SK-N-SH (cell line): ENCODE results near the gene ZNF530. TPM values are rescaled to one million over a fixed set of nuclear protein-coding genes. Genes with fewer than 3 reads are reported as not detected.

Experiments
- CHD2 ChIP-seq: fragments of 150-350 bp; IDR thresholded peaks from 2 replicates; pipeline ENCODE4 v1.6.1; 2018; ENCODE audit warnings: low read length; ENCODE audit not compliant: partially characterized antibody
- EP300 ChIP-seq, 2 experiments: IDR thresholded peaks; 2 replicates each; pipeline versions ENCODE4 v1.4.0 to v1.6.1; 2012; ENCODE audit warnings: borderline replicate concordance in 1 of 2, low read depth in 1 of 2, low read length in 1 of 2
- EZH2phosphoT487 ChIP-seq: fragments of 200-600 bp; sonication (generic); IDR thresholded peaks from 2 replicates; pipeline ENCODE4 v1.6.1; 2017; ENCODE audit warnings: low read depth, mixed run types, mild to moderate bottlenecking, antibody characterized with exemption, moderate library complexity, borderline replicate concordance
- FOSL2 ChIP-seq: IDR thresholded peaks from 2 replicates; pipeline ENCODE4 v1.4.0; 2012; ENCODE audit warnings: low read depth, mild to moderate bottlenecking, moderate library complexity, borderline replicate concordance
- GABPA ChIP-seq: IDR thresholded peaks from 2 replicates; pipeline ENCODE4 v1.4.0; 2012; ENCODE audit warnings: low read depth, mild to moderate bottlenecking
- JUND ChIP-seq: IDR thresholded peaks from 2 replicates; pipeline ENCODE4 v1.4.0; 2012
- MEF2A ChIP-seq: IDR thresholded peaks from 2 replicates; pipeline ENCODE4 v1.4.0; 2012; ENCODE audit warnings: low read depth, borderline replicate concordance
- MXI1 ChIP-seq: IDR thresholded peaks from 2 replicates; pipeline ENCODE4 v1.6.1; 2012; ENCODE audit warnings: mild to moderate bottlenecking, low read depth, low read length, improper control_type of control experiment
- NFIC ChIP-seq: IDR thresholded peaks from 2 replicates; pipeline ENCODE4 v1.4.0; 2012; ENCODE audit warnings: borderline replicate concordance
- NRF1 ChIP-seq: IDR thresholded peaks from 2 replicates; pipeline ENCODE4 v1.6.1; 2012; ENCODE audit warnings: low read depth, mild to moderate bottlenecking, low read length
- POLR2AphosphoS5 ChIP-seq: IDR thresholded peaks from 2 replicates; pipeline ENCODE4 v1.6.1; 2012; ENCODE audit warnings: low read depth, low read length
- RAD21 ChIP-seq: IDR thresholded peaks from 2 replicates; pipeline ENCODE4 v1.6.1; 2012; ENCODE audit warnings: mild to moderate bottlenecking, low read length
- RCOR1 ChIP-seq: fragments of 150-350 bp; IDR thresholded peaks from 2 replicates; pipeline ENCODE4 v1.6.1; 2017; ENCODE audit warnings: antibody characterized with exemption, low read length
- RXRA ChIP-seq: IDR thresholded peaks from 2 replicates; pipeline ENCODE4 v1.4.0; 2012; ENCODE audit warnings: low read depth, mild to moderate bottlenecking, borderline replicate concordance
- SIN3A ChIP-seq: IDR thresholded peaks from 2 replicates; pipeline ENCODE4 v1.6.1; 2012; ENCODE audit warnings: low read depth, mild to moderate bottlenecking, low read length, moderate library complexity, borderline replicate concordance
- SMC3 ChIP-seq: IDR thresholded peaks from 2 replicates; pipeline ENCODE4 v1.6.1; 2012; ENCODE audit warnings: low read depth, low read length, improper control_type of control experiment
- TEAD4 ChIP-seq: IDR thresholded peaks from 2 replicates; pipeline ENCODE4 v1.4.0; 2012; ENCODE audit warnings: mild to moderate bottlenecking, borderline replicate concordance; ENCODE audit not compliant: insufficient read depth
- USF2 ChIP-seq: fragments of 150-350 bp; IDR thresholded peaks from 2 replicates; pipeline ENCODE4 v1.6.1; 2017; ENCODE audit warnings: antibody characterized with exemption, low read length, low read depth, borderline replicate concordance
- YY1 ChIP-seq: IDR thresholded peaks from 2 replicates; pipeline ENCODE4 v1.4.0; 2012; ENCODE audit warnings: low read depth, mild to moderate bottlenecking
- polyA plus RNA-seq, 3 experiments: library from polyadenylated mRNA; depleted of rRNA; stranded (reverse); fragments of >200 nt; gene quantifications; 2 replicates each; pipeline ENCODE4 v1.2.3, GENCODE V29; 2012
- TF ChIP-seq, protein P1 (sequence below): fragments of 200-600 bp; sonication (generic); IDR thresholded peaks from 2 replicates; pipeline ENCODE4 v1.6.1; 2017; ENCODE audit warnings: antibody characterized with exemption, mild to moderate bottlenecking, moderate library complexity
- TF ChIP-seq, protein P2 (sequence below): IDR thresholded peaks from 2 replicates; pipeline ENCODE4 v1.4.0; 2012; ENCODE audit warnings: low read depth

Gene ZNF530
- polyA plus RNA-seq, 1 of the 3 experiments (the other 2 are of a cell fraction): 4.6 TPM

GRCh38 chr19:57578487-57579205 is 21.0 kb upstream of the ZNF530 start, which contains the start of gene ZNF416 (continued):
- TF ChIP-seq YY1 (0 out of 2 replicates have a peak, but pooled peaks have one; percentile 18), EP300 (IDR thresholded peaks at IDR 0.05; ENCODE audit: borderline replicate concordance in 1 of 2, low read depth in 1 of 2, low read length in 1 of 2) (no peak), SMC3 (peak; percentile 40; the same call in 1 of the 2 replicates), NFIC (no peak), MEF2A (no peak), FOSL2 (no peak), RAD21 (peak; percentile 42), GABPA (peak; percentile 91), TEAD4 (no peak), MXI1 (peak; percentile 74), RXRA (no peak), RCOR1 (no peak), SIN3A (no peak), NRF1 (no peak), POLR2AphosphoS5 (peak; percentile 55; the same call in 1 of the 2 replicates), CHD2 (peak; percentile 97), USF2 (no peak), JUND (no peak), EZH2phosphoT487 (no peak)
- TF ChIP-seq, protein P1, sequence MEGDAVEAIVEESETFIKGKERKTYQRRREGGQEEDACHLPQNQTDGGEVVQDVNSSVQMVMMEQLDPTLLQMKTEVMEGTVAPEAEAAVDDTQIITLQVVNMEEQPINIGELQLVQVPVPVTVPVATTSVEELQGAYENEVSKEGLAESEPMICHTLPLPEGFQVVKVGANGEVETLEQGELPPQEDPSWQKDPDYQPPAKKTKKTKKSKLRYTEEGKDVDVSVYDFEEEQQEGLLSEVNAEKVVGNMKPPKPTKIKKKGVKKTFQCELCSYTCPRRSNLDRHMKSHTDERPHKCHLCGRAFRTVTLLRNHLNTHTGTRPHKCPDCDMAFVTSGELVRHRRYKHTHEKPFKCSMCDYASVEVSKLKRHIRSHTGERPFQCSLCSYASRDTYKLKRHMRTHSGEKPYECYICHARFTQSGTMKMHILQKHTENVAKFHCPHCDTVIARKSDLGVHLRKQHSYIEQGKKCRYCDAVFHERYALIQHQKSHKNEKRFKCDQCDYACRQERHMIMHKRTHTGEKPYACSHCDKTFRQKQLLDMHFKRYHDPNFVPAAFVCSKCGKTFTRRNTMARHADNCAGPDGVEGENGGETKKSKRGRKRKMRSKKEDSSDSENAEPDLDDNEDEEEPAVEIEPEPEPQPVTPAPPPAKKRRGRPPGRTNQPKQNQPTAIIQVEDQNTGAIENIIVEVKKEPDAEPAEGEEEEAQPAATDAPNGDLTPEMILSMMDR: peak; percentile 38
- TF ChIP-seq, protein P2, sequence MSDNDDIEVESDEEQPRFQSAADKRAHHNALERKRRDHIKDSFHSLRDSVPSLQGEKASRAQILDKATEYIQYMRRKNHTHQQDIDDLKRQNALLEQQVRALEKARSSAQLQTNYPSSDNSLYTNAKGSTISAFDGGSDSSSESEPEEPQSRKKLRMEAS: peak; percentile 74; the same call in 1 of the 2 replicates
